Measurements from ENCODE around the gene NRF1.

- TF ChIP-seq ZNF720 (CRISPR knock-in tag; IDR thresholded peaks at IDR 0.05) (no peak), CTCF (CRISPR knock-in tag; IDR thresholded peaks at IDR 0.05) (no peak), ZNF274 (CRISPR knock-in tag; IDR thresholded peaks at IDR 0.05) (no peak), ZBTB8A (CRISPR knock-in tag; IDR thresholded peaks at IDR 0.05; ENCODE audit: borderline replicate concordance, low read depth) (no peak), SIN3A (IDR thresholded peaks at IDR 0.05; ENCODE audit: borderline replicate concordance, low read depth, low read length) (no peak), ZNF580 (CRISPR knock-in tag; IDR thresholded peaks at IDR 0.05; ENCODE audit: borderline replicate concordance, low read depth) (no peak), PLRG1 (conservative IDR thresholded peaks at IDR 0.05) (no peak), MAX (IDR thresholded peaks at IDR 0.05) (no peak)
These were observed 174.4 kb downstream of the NRF1 start for GRCh38 chr7:129785685-129786514.
